Measurements from ENCODE around the gene CLMN. TPM values are rescaled to one million over a fixed set of nuclear protein-coding genes. Genes with fewer than 3 reads are reported as not detected.

CLMN gene
- total RNA-seq, 2 experiments from 2014 or later, result 0.27 to 0.67 TPM

GRCh38 chr14:95218472-95219193, 101.1 kb downstream of the CLMN start:
- no peaks in the 10 kb centered on the region for H3K36me3 Mint-ChIP-seq (ENCODE audit: low read depth)
- Histone ChIP-seq H3K27ac (ENCODE audit: low read depth in 1 of 2, low read length in 2 of 2) (no peak overlapping the region), H3K27me3 (ENCODE audit: control insufficient read depth in 1 of 2, insufficient read depth in 2 of 2, low read length in 2 of 2) (peaks cover 0 to 3% of the 10 kb centered on the region in 2 experiments), H3K4me3 (ENCODE audit: low read length) (no peak overlapping the region), H3K36me3 (ENCODE audit: insufficient read depth, low read length) (no peaks in the 10 kb centered on the region), H3K9me3 (ENCODE audit: control insufficient read depth in 1 of 2, insufficient read depth in 1 of 2, low read length in 2 of 2) (no peaks in the 10 kb centered on the region), H3K4me1 (ENCODE audit: insufficient read depth, low read length) (no peaks in the 10 kb centered on the region)
- no peak overlapping the region for H3K27ac Mint-ChIP-seq
- H3K4me1 Mint-ChIP-seq (ENCODE audit: low read depth), result no peaks in the 10 kb centered on the region
- ATAC-seq (ENCODE audit: poor library complexity) (no peak), DNase-seq (no peak)
- no peaks in the 10 kb centered on the region for H3K27me3 Mint-ChIP-seq
- CTCF ChIA-PET, result no interaction called here
- POLR2A ChIA-PET, result no interaction called here
- intact Hi-C loops (cut with DNase I, micrococcal nuclease), result no loop called here
- H3K9me3 Mint-ChIP-seq, result no peaks in the 10 kb centered on the region
- TF ChIP-seq CTCF (IDR thresholded peaks at IDR 0.05), result no peak
- no peak overlapping the region for H3K4me3 Mint-ChIP-seq

- Mint-ChIP-seq H3K9me3 (no peaks in the 10 kb centered on the region), H3K27ac (no peak overlapping the region), H3K4me1 (ENCODE audit: low read depth) (no peaks in the 10 kb centered on the region), H3K36me3 (ENCODE audit: low read depth) (no peaks in the 10 kb centered on the region), H3K4me3 (no peak overlapping the region), H3K27me3 (no peaks in the 10 kb centered on the region)
- Histone ChIP-seq H3K9me3 (ENCODE audit: control insufficient read depth in 1 of 2, insufficient read depth in 1 of 2, low read length in 2 of 2) (no peaks in the 10 kb centered on the region), H3K27me3 (ENCODE audit: control insufficient read depth in 1 of 2, insufficient read depth in 2 of 2, low read length in 2 of 2) (peaks cover 0 to 3% of the 10 kb centered on the region in 2 experiments), H3K4me1 (ENCODE audit: insufficient read depth, low read length) (no peaks in the 10 kb centered on the region), H3K36me3 (ENCODE audit: insufficient read depth, low read length) (no peaks in the 10 kb centered on the region), H3K4me3 (ENCODE audit: low read length) (no peak overlapping the region), H3K27ac (ENCODE audit: low read depth in 1 of 2, low read length in 2 of 2) (no peak overlapping the region)
- POLR2A ChIA-PET, result no interaction called here
- intact Hi-C loops (cut with DNase I, micrococcal nuclease), result no loop called here
- no peak for ATAC-seq (ENCODE audit: poor library complexity)
- TF ChIP-seq CTCF (IDR thresholded peaks at IDR 0.05), result no peak
- CTCF ChIA-PET, result no interaction called here
- no peak for DNase-seq
Measured at GRCh38 chr14:95218006-95218405, 101.7 kb downstream of the CLMN start.

GRCh38 chr14:95217391-95217900, 102.3 kb downstream of the CLMN start:
- no peaks in the 10 kb centered on the region for H3K36me3 Mint-ChIP-seq (ENCODE audit: low read depth)

More at GRCh38 chr14:95217391-95217900, 102.3 kb downstream of the CLMN start:
- DNase-seq, result no peak
- Mint-ChIP-seq H3K27ac (no peak overlapping the region), H3K4me1 (ENCODE audit: low read depth) (no peaks in the 10 kb centered on the region), H3K4me3 (no peak overlapping the region), H3K27me3 (no peaks in the 10 kb centered on the region), H3K9me3 (no peaks in the 10 kb centered on the region)
- Histone ChIP-seq H3K9me3 (ENCODE audit: control insufficient read depth in 1 of 2, insufficient read depth in 1 of 2, low read length in 2 of 2) (no peaks in the 10 kb centered on the region), H3K36me3 (ENCODE audit: insufficient read depth, low read length) (no peaks in the 10 kb centered on the region), H3K27ac (ENCODE audit: low read depth in 1 of 2, low read length in 2 of 2) (no peak overlapping the region), H3K27me3 (ENCODE audit: control insufficient read depth in 1 of 2, insufficient read depth in 2 of 2, low read length in 2 of 2) (peaks cover 0 to 3% of the 10 kb centered on the region in 2 experiments), H3K4me1 (ENCODE audit: insufficient read depth, low read length) (no peaks in the 10 kb centered on the region), H3K4me3 (ENCODE audit: low read length) (no peak overlapping the region)
- ATAC-seq (ENCODE audit: poor library complexity), result no peak
- intact Hi-C loops (cut with DNase I, micrococcal nuclease), result no loop called here
- CTCF ChIA-PET, result no interaction called here
- no peak for TF ChIP-seq CTCF (IDR thresholded peaks at IDR 0.05)
- POLR2A ChIA-PET, result no interaction called here
